HG02970 (cell line): ENCODE data around the gene SYNGR1.

ENCODE experiments used
- ATAC-seq: cut with Tn5 transposase; IDR thresholded peaks from one replicate; pipeline ENCODE4 v1.9.1; 2021; ENCODE audit warnings: mild to moderate bottlenecking, moderate library complexity, moderate number of reproducible peaks; ENCODE audit not compliant: unreplicated experiment, low FRiP score

The SYNGR1 gene, protein sequence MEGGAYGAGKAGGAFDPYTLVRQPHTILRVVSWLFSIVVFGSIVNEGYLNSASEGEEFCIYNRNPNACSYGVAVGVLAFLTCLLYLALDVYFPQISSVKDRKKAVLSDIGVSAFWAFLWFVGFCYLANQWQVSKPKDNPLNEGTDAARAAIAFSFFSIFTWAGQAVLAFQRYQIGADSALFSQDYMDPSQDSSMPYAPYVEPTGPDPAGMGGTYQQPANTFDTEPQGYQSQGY

DNA sequence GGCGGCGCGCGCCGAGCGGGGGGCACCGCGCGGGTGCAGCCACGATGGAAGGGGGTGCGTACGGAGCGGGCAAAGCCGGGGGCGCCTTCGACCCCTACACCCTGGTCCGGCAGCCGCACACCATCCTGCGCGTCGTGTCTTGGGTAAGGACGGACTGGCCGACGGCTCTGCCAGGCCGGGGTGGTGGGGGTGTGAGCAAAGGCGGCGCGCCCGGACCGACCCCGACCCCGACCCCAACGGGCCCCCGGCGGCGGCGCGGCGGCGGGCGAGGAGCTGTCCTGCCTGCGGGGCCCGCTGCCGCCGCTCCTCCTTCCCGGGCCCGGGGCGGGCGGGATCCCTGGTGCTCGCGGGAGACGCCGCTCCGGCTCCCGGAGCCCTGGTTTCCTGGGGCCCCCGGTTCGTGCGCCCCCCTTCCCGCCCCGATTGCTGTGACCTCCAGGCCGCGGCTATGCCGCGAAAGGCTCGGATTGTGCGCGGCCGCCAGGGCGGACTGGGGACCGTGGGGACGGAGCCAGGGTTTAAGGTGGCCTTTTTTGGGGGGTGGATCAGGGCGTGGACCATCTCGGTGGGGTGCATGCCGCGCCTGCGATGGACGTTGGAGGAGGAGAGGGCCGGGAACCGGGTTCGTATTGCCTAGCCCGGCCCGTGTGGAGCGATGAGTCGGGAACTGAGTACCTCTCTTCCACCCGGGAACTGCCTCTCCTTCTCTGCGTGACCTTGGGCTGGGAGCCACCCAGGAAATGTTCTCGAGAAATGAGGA, at the start of gene SYNGR1:
TSS of gene SYNGR1 (plus strand) at position 25 of the 760 bp plus-strand sequence. CDS start at position 45, 20 bp downstream.
- no peak for ATAC-seq

DNA sequence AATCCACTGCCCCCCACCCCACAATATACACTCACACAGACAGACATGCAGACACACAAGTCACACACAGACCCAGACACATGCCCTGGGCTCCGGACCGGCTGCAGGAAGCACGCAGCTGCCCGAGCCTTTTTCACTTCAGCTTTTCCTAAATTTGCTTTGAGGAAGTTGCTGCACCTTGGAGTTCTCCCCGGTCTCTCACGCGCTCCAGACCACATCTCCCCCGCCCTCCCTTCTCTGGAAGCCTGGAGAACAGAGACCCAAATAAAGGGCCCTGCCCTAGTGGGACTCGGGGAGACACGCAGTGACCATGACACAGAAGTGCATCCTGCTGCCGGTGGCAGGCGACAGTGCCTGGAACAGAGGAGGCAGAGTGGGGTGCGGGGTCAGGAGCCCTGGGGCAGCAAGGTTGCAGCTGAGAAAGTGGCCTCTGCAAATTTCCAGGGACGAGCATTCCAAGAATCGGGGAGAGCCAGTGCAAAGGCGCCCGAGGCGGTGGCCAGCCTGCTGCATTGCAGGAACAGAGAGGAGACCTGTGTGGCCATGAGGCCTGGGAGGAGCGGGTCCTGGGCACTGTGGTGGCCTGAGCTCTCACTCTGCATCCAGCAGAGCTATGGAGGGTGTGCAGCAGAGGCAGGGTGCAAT, 49.5 kb upstream of the SYNGR1 start:
- ATAC-seq: no peak

DNA sequence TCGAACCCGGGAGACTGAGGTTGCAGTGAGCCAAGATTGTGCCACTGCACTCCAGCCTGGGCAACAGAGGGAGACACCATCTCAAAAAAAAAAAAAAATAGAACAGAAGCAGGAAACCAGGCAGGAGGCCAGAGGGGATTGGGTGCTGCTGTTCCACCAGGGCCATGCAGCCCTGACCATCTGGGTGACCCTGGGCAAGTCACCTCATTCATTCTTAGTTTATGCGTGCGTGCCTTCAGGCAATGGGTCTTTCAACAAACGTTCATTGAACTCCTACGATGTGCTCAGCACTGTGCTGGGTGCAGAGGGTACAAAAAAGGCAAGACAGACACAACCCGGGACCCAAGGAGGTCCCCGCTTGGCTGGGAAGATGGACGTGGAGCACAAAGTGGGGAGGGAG, 48.7 kb upstream of the SYNGR1 start:
- ATAC-seq: no peak

- ATAC-seq: no peak
Observed at GRCh38 chr22:39301926-39302325, 47.9 kb upstream of the SYNGR1 start.

GRCh38 chr22:39302431-39302960, 47.3 kb upstream of the SYNGR1 start:
- ATAC-seq: no peak

GRCh38 chr22:39303358-39303757, 46.4 kb upstream of the SYNGR1 start:
- ATAC-seq: no peak

GRCh38 chr22:39303892-39304671, 45.7 kb upstream of the SYNGR1 start:
- ATAC-seq: no peak

DNA sequence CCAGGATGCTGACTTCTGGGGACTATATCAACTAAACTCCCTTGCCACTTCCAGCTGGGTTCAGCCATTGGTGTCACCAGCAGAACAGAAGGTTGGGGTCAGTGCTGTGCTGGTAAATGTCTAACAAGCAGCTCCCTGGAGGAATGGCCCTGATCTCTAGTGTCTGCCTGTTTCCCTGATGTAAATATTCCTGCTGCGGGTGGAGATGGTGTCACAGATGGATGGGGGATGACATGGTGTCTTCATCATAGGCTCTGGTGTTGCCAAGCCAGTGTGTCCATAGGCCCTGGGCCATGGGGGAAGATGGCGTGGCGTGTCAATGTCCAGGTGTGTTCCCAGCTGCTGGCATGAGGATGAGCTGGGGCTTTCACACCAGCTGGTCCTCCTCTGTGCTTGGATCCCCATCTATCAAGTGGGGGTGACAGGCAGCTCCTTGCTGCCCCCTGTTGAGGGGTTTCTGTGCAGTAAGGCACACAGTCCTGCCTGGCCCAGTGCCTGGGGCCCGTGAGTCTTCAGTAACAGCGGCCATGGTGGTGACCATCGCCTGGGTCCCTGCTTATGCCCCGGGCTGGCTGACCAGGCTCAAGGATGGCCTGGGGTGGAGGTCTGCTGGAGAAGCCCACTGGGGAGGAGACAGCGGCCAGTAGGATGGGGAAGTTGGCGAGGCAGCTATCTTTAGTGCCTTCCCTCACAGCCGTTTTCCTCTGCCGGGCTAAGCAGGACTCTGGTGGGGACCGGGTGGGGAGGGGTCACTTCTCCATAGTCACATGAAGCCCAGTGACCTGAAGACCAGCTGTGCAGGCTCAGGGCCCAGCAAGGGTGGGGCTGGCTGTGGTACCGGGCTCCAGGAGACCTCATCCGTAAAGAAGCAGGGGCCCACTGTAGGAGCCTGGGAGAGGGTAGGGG, 43.1 kb upstream of the SYNGR1 start:
- ATAC-seq: no peak

DNA sequence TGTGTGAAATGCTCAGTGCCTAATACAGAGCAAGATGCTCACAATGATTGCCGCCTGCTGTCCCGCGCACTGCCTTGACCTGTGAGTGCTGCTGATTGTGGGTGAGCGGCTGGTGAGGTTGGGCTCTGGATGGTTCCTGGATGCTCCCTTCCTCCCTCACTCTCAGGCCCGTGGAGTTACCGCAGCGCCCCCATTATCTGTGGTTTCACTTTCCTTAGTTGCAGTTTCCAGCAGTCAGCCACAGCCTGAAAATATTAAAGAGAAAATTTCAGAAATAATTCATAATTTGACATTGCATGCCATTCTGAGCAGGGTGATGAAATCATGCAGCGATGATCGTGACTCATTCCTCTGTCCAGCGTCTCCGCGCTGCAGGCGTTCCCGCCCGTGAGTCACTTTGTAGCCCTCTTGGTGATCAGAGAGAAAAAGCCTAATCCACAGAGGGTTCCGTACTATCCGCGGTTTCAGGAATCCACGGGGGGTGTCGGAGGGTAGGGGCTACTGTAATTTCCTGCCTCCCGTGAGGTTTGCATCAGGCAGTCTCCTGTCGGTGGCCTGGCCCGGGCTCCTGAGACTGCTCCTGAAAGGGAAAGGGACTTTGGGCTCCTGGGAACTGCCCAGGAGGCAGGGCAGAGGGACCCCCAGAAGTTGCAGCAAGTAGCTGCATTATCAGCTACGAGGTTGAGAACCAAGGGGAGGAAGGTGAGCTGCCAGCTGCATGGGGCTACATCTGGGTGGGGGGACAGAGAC, 41.0 kb upstream of the SYNGR1 start:
- no peak for ATAC-seq

- ATAC-seq: no peak
Observed at GRCh38 chr22:39309364-39309861, 40.4 kb upstream of the SYNGR1 start.

GRCh38 chr22:39309881-39310714, 39.7 kb upstream of the SYNGR1 start:
- no peak for ATAC-seq

DNA sequence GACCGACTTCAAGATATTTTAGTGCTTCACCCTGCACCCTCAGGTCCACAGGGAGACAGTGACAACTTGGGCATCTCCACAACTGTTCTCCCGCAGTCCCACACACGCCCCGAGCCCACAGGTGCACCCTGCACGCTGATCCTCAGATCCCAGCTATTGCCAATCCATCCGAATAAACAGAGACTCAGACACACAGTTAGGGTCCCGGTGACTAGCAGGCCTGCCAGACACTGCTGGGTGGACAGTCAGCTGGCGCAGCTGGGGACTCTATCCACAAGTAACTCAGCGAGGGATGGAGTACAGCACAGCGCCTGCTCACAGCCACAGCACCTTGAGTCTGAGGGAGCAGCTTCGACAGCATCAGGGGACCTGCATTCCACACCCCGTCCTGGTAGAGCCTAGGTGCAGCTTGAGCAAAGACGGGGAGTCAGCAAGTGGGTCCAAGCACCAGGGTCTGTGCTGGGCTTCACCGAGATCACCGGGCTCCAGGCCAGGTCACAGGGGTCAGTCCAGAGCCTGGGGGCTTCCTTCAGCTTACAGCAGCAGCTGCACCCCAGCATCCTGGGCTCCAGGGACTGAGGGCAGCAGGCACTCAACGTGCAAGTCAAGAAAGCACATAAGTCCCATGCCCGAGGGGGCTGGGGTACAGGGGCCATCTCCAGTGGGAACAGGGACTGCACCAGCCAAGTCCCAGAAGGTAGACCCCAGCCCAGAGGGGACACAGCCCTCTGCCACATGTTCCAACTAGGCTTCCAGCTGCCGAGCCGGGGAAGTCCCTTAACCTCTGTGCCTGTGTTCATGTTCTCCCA, 38.0 kb upstream of the SYNGR1 start:
- no peak for ATAC-seq

DNA sequence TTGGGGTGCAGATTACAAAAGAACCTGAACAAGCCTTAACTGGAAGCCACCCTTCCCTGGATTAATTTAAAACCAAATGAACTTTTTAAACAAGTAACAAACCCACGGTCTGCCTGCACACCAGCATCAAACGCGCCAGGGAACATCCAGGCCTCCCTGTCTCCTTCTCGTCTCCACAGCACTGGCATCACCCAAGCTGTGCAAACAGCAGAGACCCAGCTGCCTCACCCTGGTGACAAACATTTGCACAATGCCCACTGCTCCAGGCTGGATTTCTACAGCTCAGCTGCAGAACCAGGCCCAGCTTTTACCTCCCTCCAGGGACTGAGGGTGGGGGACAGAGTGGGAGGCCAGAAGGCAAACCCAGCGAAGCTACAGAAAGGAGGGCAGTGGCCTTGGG, 37.4 kb upstream of the SYNGR1 start:
- ATAC-seq: no peak

GRCh38 chr22:39313258-39314001, 36.4 kb upstream of the SYNGR1 start:
- ATAC-seq: no peak

- ATAC-seq: no peak
Observed at GRCh38 chr22:39314251-39314971, 35.4 kb upstream of the SYNGR1 start.

GRCh38 chr22:39315389-39315788, 34.4 kb upstream of the SYNGR1 start:
- ATAC-seq: no peak
